ENCODE results near the gene FARP1. TPM values are rescaled to one million over a fixed set of nuclear protein-coding genes. Genes with fewer than 3 reads are reported as not detected.

FARP1 gene
- total RNA-seq, 4 donors from 2014 or later = 28.3 to 69.2 (median 36.4) TPM

GRCh38 chr13:98221234-98221633 is 78.3 kb downstream of the FARP1 start:
- Histone ChIP-seq H3K27ac (no peak overlapping the region), H3K4me1 (peaks cover 0 to 41% (median 0%) of the 10 kb centered on the region in 3 donors), H3K4me3 (no peak overlapping the region), H3K27me3 (no peaks in the 10 kb centered on the region), H3K9me3 (no peaks in the 10 kb centered on the region), H3K36me3 (no peaks in the 10 kb centered on the region)
- 68 to 90% methylated on average over 6 of the region's 6 CpGs for WGBS, 2 donors (ENCODE audit: low coverage in 1 of 2)
- TF ChIP-seq, protein P1, sequence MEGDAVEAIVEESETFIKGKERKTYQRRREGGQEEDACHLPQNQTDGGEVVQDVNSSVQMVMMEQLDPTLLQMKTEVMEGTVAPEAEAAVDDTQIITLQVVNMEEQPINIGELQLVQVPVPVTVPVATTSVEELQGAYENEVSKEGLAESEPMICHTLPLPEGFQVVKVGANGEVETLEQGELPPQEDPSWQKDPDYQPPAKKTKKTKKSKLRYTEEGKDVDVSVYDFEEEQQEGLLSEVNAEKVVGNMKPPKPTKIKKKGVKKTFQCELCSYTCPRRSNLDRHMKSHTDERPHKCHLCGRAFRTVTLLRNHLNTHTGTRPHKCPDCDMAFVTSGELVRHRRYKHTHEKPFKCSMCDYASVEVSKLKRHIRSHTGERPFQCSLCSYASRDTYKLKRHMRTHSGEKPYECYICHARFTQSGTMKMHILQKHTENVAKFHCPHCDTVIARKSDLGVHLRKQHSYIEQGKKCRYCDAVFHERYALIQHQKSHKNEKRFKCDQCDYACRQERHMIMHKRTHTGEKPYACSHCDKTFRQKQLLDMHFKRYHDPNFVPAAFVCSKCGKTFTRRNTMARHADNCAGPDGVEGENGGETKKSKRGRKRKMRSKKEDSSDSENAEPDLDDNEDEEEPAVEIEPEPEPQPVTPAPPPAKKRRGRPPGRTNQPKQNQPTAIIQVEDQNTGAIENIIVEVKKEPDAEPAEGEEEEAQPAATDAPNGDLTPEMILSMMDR (IDR thresholded peaks at IDR 0.05) = no peak
- TF ChIP-seq EP300 (IDR thresholded peaks at IDR 0.05) (no peak), POLR2A (IDR thresholded peaks at IDR 0.05) (no peak), POLR2AphosphoS5 (IDR thresholded peaks at IDR 0.05) (no peak)
- no peak for ATAC-seq

- ATAC-seq = no peak
- 83% methylated on average over 1 of the region's 5 CpGs; no CpG with 5 or more reads in 1 of the 2 donors for WGBS, 2 donors (ENCODE audit: low coverage in 1 of 2)
- H3K4me3 ChIP-seq = no peak overlapping the region
- TF ChIP-seq POLR2AphosphoS5 (IDR thresholded peaks at IDR 0.05) (no peak), POLR2A (IDR thresholded peaks at IDR 0.05) (no peak), EP300 (IDR thresholded peaks at IDR 0.05) (no peak)
- TF ChIP-seq, protein P1 (IDR thresholded peaks at IDR 0.05) = no peak
- H3K27me3 ChIP-seq = no peaks in the 10 kb centered on the region
- no peaks in the 10 kb centered on the region for H3K9me3 ChIP-seq
- H3K36me3 ChIP-seq = no peaks in the 10 kb centered on the region
- H3K27ac ChIP-seq = no peak overlapping the region
- peaks cover 0 to 41% (median 0%) of the 10 kb centered on the region in 3 donors for H3K4me1 ChIP-seq
These were observed 79.2 kb downstream of the FARP1 start for GRCh38 chr13:98222081-98222554.

- WGBS, 2 donors (ENCODE audit: low coverage in 1 of 2) = 91 to 100% methylated on average over 3 to 4 of the region's 7 CpGs
- Histone ChIP-seq H3K4me1 (peaks cover 0 to 41% (median 0%) of the 10 kb centered on the region in 3 donors), H3K9me3 (no peaks in the 10 kb centered on the region), H3K36me3 (no peaks in the 10 kb centered on the region), H3K4me3 (no peak overlapping the region), H3K27me3 (no peaks in the 10 kb centered on the region), H3K27ac (no peak overlapping the region)
- no peak for ATAC-seq
- TF ChIP-seq POLR2A (IDR thresholded peaks at IDR 0.05) = no peak
- TF ChIP-seq, protein P1 (IDR thresholded peaks at IDR 0.05) = no peak
- no peak for TF ChIP-seq EP300 (IDR thresholded peaks at IDR 0.05)
- no peak for TF ChIP-seq POLR2AphosphoS5 (IDR thresholded peaks at IDR 0.05)
These were observed 79.9 kb downstream of the FARP1 start for GRCh38 chr13:98222816-98223215.

DNA sequence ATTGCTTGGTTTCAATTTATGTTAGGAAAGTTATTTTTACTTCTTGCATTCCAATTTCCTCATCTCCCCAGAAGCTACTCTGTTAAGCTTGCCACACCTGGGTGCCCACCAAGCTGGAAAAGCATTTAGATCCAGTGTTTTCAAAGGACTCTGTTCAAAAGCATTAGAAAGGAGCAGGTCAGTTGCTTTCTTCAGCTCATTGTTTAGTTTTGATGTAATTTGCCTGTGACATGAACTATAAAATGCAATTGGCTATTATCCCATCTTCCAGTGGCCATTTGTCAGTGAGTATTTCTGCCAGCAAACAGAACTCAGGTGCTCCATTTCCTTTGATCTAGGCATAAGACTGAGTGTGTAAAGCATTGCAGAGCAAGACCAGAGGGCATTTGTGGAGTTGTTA is 80.8 kb downstream of the FARP1 start:
- Histone ChIP-seq H3K9me3 (no peaks in the 10 kb centered on the region), H3K4me1 (peaks cover 0 to 41% (median 0%) of the 10 kb centered on the region in 3 donors), H3K27ac (no peak overlapping the region), H3K36me3 (no peaks in the 10 kb centered on the region), H3K4me3 (no peak overlapping the region), H3K27me3 (no peaks in the 10 kb centered on the region)
- TF ChIP-seq POLR2AphosphoS5 (IDR thresholded peaks at IDR 0.05) (no peak), EP300 (IDR thresholded peaks at IDR 0.05) (no peak), POLR2A (IDR thresholded peaks at IDR 0.05) (no peak)
- TF ChIP-seq, protein P1 (IDR thresholded peaks at IDR 0.05) = no peak
- no peak for ATAC-seq

DNA sequence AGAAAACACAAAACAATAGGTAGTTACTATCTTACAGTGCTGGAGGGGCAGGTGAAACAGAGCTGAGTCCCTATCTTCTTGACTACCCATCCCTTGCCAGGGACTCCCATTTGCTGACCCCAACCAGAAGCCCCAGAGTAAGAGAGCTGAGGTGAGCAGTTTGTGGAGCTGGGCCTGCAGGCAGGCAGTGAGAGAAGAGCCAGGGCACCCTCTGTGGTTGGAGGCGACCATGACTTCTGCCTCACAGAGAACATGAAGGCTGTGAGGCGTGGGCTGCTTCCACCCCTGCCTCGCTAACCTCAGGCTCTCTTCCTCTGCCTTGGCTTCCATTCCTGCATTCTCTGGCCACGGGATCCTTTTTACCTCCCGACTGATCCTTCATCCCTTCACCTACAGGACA is 81.7 kb downstream of the FARP1 start:
- no peaks in the 10 kb centered on the region for H3K36me3 ChIP-seq
- no peak overlapping the region for H3K4me3 ChIP-seq
- ATAC-seq = no peak
- H3K4me1 ChIP-seq = peaks cover 0 to 39% (median 0%) of the 10 kb centered on the region in 3 donors
- TF ChIP-seq, protein P1 (IDR thresholded peaks at IDR 0.05) = no peak
- TF ChIP-seq POLR2AphosphoS5 (IDR thresholded peaks at IDR 0.05) (no peak), EP300 (IDR thresholded peaks at IDR 0.05) (no peak), POLR2A (IDR thresholded peaks at IDR 0.05) (no peak)
- WGBS, 2 donors (ENCODE audit: low coverage in 1 of 2) = 85 to 100% methylated on average over 5 of the region's 5 CpGs
- no peaks in the 10 kb centered on the region for H3K27me3 ChIP-seq
- H3K27ac ChIP-seq = no peak overlapping the region
- no peaks in the 10 kb centered on the region for H3K9me3 ChIP-seq

Data from gastroesophageal sphincter (tissue), 4 donors.